ENCODE results near the gene GPR137. TPM values are rescaled to one million over a fixed set of nuclear protein-coding genes. Genes with fewer than 3 reads are reported as not detected.

Gene GPR137
- total and polyA plus RNA-seq, 9 of the 15 experiments (the other 6 are each of a cell fraction or from before 2014, with no cell fraction given), result 0.32 to 26.7 (median 10.7) TPM

DNA sequence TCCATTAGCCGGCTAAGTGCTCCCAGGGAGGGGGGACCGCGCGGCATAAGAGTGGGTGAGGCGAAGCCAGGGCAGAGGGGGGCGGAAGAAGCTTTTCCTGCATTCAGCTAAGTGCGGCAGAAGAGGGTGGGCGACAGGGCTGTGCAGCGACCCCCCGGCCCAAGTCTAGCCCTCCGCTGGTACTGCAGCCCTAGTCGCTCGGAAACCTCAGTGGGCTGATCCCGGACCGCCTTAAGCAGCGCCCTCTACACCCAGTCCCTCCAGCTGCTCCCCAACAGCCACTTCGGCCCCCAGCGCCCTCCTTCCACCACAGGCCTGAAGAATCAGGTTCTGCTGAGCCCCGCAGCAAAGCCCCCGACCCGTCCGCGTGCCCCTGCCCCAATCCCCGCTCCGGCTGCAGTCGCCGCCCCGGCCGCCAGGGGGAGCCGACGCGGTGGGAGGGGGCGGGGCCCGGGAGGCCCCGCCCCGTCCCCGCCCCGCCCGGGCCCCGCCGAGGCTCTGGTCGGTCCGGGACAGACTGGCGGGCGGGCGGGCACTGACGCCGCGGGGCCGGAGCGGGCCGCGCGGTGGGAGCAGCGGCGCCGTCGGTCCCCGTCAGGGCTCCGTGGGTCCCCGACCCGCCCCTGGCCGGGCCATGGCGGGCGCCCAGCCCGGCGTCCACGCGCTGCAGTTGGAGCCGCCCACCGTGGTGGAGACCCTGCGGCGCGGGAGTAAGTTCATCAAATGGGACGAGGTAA lies 34.5 kb upstream of the GPR137 start, which contains the start of gene PLCB3 (continued):
- 0 out of 3 replicates have a peak, but pooled peaks of 1 of the 2 experiments have one; percentile 31 for TF ChIP-seq CBX3 (IDR thresholded peaks at IDR 0.05; ENCODE audit: borderline replicate concordance in 1 of 2, low read length in 2 of 2)
- TF ChIP-seq IFI16 (CRISPR knock-in tag; IDR thresholded peaks at IDR 0.05), result no peak
- TF ChIP-seq RBBP5 (IDR thresholded peaks at IDR 0.05; ENCODE audit: borderline replicate concordance, insufficient read depth, low read length, poor library complexity, severe bottlenecking), result peak; percentile 47
- TF ChIP-seq POLR3A (IDR thresholded peaks at IDR 0.05; ENCODE audit: borderline replicate concordance, extremely low read depth, insufficient read depth, insufficient read length), result no peak
- no peak for TF ChIP-seq ZC3H4 (CRISPR knock-in tag; IDR thresholded peaks at IDR 0.05; ENCODE audit: borderline replicate concordance)
- no peak for TF ChIP-seq ESRRA (IDR thresholded peaks at IDR 0.05; ENCODE audit: borderline replicate concordance, low read depth)
- TF ChIP-seq ELF2 (CRISPR knock-in tag; IDR thresholded peaks at IDR 0.05), result no peak
- TF ChIP-seq KDM2B (CRISPR knock-in tag; IDR thresholded peaks at IDR 0.05), result no peak
- TF ChIP-seq, protein P1, sequence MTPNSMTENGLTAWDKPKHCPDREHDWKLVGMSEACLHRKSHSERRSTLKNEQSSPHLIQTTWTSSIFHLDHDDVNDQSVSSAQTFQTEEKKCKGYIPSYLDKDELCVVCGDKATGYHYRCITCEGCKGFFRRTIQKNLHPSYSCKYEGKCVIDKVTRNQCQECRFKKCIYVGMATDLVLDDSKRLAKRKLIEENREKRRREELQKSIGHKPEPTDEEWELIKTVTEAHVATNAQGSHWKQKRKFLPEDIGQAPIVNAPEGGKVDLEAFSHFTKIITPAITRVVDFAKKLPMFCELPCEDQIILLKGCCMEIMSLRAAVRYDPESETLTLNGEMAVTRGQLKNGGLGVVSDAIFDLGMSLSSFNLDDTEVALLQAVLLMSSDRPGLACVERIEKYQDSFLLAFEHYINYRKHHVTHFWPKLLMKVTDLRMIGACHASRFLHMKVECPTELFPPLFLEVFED (CRISPR knock-in tag; conservative IDR thresholded peaks at IDR 0.05), result no peak
- no peak for TF ChIP-seq TOE1 (IDR thresholded peaks at IDR 0.05; ENCODE audit: borderline replicate concordance)
- no peak for TF ChIP-seq TOE1 (CRISPR knock-in tag; IDR thresholded peaks at IDR 0.05; ENCODE audit: borderline replicate concordance, low read depth)
- TF ChIP-seq, protein P2, sequence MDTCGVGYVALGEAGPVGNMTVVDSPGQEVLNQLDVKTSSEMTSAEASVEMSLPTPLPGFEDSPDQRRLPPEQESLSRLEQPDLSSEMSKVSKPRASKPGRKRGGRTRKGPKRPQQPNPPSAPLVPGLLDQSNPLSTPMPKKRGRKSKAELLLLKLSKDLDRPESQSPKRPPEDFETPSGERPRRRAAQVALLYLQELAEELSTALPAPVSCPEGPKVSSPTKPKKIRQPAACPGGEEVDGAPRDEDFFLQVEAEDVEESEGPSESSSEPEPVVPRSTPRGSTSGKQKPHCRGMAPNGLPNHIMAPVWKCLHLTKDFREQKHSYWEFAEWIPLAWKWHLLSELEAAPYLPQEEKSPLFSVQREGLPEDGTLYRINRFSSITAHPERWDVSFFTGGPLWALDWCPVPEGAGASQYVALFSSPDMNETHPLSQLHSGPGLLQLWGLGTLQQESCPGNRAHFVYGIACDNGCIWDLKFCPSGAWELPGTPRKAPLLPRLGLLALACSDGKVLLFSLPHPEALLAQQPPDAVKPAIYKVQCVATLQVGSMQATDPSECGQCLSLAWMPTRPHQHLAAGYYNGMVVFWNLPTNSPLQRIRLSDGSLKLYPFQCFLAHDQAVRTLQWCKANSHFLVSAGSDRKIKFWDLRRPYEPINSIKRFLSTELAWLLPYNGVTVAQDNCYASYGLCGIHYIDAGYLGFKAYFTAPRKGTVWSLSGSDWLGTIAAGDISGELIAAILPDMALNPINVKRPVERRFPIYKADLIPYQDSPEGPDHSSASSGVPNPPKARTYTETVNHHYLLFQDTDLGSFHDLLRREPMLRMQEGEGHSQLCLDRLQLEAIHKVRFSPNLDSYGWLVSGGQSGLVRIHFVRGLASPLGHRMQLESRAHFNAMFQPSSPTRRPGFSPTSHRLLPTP (IDR thresholded peaks at IDR 0.05; ENCODE audit: borderline replicate concordance, extremely low read depth, insufficient read length), result no peak
- TF ChIP-seq, protein P3, sequence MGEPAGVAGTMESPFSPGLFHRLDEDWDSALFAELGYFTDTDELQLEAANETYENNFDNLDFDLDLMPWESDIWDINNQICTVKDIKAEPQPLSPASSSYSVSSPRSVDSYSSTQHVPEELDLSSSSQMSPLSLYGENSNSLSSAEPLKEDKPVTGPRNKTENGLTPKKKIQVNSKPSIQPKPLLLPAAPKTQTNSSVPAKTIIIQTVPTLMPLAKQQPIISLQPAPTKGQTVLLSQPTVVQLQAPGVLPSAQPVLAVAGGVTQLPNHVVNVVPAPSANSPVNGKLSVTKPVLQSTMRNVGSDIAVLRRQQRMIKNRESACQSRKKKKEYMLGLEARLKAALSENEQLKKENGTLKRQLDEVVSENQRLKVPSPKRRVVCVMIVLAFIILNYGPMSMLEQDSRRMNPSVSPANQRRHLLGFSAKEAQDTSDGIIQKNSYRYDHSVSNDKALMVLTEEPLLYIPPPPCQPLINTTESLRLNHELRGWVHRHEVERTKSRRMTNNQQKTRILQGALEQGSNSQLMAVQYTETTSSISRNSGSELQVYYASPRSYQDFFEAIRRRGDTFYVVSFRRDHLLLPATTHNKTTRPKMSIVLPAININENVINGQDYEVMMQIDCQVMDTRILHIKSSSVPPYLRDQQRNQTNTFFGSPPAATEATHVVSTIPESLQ (CRISPR knock-in tag; IDR thresholded peaks at IDR 0.05), result 0 out of 2 replicates have a peak, but pooled peaks have one; percentile 41
- TF ChIP-seq, protein P4, sequence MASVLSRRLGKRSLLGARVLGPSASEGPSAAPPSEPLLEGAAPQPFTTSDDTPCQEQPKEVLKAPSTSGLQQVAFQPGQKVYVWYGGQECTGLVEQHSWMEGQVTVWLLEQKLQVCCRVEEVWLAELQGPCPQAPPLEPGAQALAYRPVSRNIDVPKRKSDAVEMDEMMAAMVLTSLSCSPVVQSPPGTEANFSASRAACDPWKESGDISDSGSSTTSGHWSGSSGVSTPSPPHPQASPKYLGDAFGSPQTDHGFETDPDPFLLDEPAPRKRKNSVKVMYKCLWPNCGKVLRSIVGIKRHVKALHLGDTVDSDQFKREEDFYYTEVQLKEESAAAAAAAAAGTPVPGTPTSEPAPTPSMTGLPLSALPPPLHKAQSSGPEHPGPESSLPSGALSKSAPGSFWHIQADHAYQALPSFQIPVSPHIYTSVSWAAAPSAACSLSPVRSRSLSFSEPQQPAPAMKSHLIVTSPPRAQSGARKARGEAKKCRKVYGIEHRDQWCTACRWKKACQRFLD (CRISPR knock-in tag; IDR thresholded peaks at IDR 0.05), result no peak
- TF ChIP-seq, protein P5, sequence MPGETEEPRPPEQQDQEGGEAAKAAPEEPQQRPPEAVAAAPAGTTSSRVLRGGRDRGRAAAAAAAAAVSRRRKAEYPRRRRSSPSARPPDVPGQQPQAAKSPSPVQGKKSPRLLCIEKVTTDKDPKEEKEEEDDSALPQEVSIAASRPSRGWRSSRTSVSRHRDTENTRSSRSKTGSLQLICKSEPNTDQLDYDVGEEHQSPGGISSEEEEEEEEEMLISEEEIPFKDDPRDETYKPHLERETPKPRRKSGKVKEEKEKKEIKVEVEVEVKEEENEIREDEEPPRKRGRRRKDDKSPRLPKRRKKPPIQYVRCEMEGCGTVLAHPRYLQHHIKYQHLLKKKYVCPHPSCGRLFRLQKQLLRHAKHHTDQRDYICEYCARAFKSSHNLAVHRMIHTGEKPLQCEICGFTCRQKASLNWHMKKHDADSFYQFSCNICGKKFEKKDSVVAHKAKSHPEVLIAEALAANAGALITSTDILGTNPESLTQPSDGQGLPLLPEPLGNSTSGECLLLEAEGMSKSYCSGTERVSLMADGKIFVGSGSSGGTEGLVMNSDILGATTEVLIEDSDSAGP (CRISPR knock-in tag; IDR thresholded peaks at IDR 0.05), result no peak
- TF ChIP-seq ILF3 (IDR thresholded peaks at IDR 0.05; ENCODE audit: borderline replicate concordance), result no peak
